Endothelial cell (in vitro differentiated cells): Measurements from ENCODE around the gene ZHX3. TPM values are rescaled to one million over a fixed set of nuclear protein-coding genes. Genes with fewer than 3 reads are reported as not detected.

Experiments
- DNase-seq: peaks from one replicate; pipeline ENCODE4 v3.0.0; 2021; ENCODE audit warnings: low spot score
- H3K27ac Mint-ChIP-seq: one replicate; pipeline ENCODE4 v1.8.0; 2021; ENCODE audit warnings: mixed read lengths, inconsistent platforms; ENCODE audit not compliant: unreplicated experiment
- H3K27me3 Mint-ChIP-seq: one replicate; pipeline ENCODE4 v1.8.0; 2021; ENCODE audit warnings: mild to moderate bottlenecking, moderate library complexity, mixed read lengths, inconsistent platforms; ENCODE audit not compliant: unreplicated experiment
- H3K36me3 Mint-ChIP-seq: one replicate; pipeline ENCODE4 v1.8.0; 2021; ENCODE audit warnings: mild to moderate bottlenecking, low read depth, mixed read lengths, inconsistent platforms; ENCODE audit not compliant: unreplicated experiment
- H3K4me1 Mint-ChIP-seq: one replicate; pipeline ENCODE4 v1.8.0; 2021; ENCODE audit warnings: mild to moderate bottlenecking, mixed read lengths, inconsistent platforms; ENCODE audit not compliant: unreplicated experiment
- H3K4me3 Mint-ChIP-seq: one replicate; pipeline ENCODE4 v1.8.0; 2021; ENCODE audit warnings: mild to moderate bottlenecking, mixed read lengths, inconsistent platforms; ENCODE audit not compliant: unreplicated experiment
- H3K9me3 Mint-ChIP-seq: one replicate; pipeline ENCODE4 v1.8.0; 2021; ENCODE audit warnings: mixed read lengths, inconsistent platforms; ENCODE audit not compliant: unreplicated experiment
- CTCF ChIP-seq: fragments of 200-600 bp; sonication (generic); IDR thresholded peaks from one replicate; pipeline ENCODE4 v1.5.0; 2021; ENCODE audit warnings: antibody characterized with exemption; ENCODE audit not compliant: unreplicated experiment
- total RNA-seq: library from RNA; stranded (reverse); fragmentation: NEBNext Ultra II Directional; extraction: Animal tissue kit (Norgen Biotek cat#: 25700); gene quantifications from one replicate; pipeline ENCODE4 v1.2.1, GENCODE V29; 2021; ENCODE audit not compliant: unreplicated experiment

The ZHX3 gene
- total RNA-seq, 1 donor from 2014 or later = 20.9 TPM

GRCh38 chr20:41229259-41229658 lies 88.3 kb downstream of the ZHX3 start:
- no peak for TF ChIP-seq CTCF

GRCh38 chr20:41228858-41229257 lies 88.7 kb downstream of the ZHX3 start:
- no peak for DNase-seq
- no peaks in the 10 kb centered on the region for H3K27me3 Mint-ChIP-seq
- H3K27ac Mint-ChIP-seq = no peak overlapping the region
- H3K36me3 Mint-ChIP-seq = no peaks in the 10 kb centered on the region
- no peaks in the 10 kb centered on the region for H3K9me3 Mint-ChIP-seq
- no peak overlapping the region for H3K4me3 Mint-ChIP-seq
- H3K4me1 Mint-ChIP-seq = peaks cover 15% of the 10 kb centered on the region
- no peak for TF ChIP-seq CTCF

More at GRCh38 chr20:41229259-41229658, 88.3 kb downstream of the ZHX3 start:
- Mint-ChIP-seq H3K27ac (no peak overlapping the region), H3K4me1 (peaks cover 15% of the 10 kb centered on the region), H3K4me3 (no peak overlapping the region), H3K9me3 (no peaks in the 10 kb centered on the region), H3K27me3 (no peaks in the 10 kb centered on the region), H3K36me3 (no peaks in the 10 kb centered on the region)
- DNase-seq = no peak

- Mint-ChIP-seq H3K4me1 (peaks cover 15% of the 10 kb centered on the region), H3K36me3 (no peaks in the 10 kb centered on the region), H3K27ac (no peak overlapping the region), H3K9me3 (no peaks in the 10 kb centered on the region), H3K4me3 (no peak overlapping the region), H3K27me3 (peaks cover 2% of the 10 kb centered on the region)
- DNase-seq = no peak
- TF ChIP-seq CTCF = no peak
Measured at GRCh38 chr20:41226426-41226825, 91.1 kb downstream of the ZHX3 start.

- DNase-seq = no peak
- peaks cover 2% of the 10 kb centered on the region for H3K27me3 Mint-ChIP-seq
- no peaks in the 10 kb centered on the region for H3K36me3 Mint-ChIP-seq
- TF ChIP-seq CTCF = no peak
- H3K9me3 Mint-ChIP-seq = no peaks in the 10 kb centered on the region
- H3K4me3 Mint-ChIP-seq = no peak overlapping the region
- H3K27ac Mint-ChIP-seq = no peak overlapping the region
- peaks cover 15% of the 10 kb centered on the region for H3K4me1 Mint-ChIP-seq
Measured at GRCh38 chr20:41225091-41225490, 92.4 kb downstream of the ZHX3 start.

GRCh38 chr20:41224281-41224680 lies 93.2 kb downstream of the ZHX3 start:
- H3K27ac Mint-ChIP-seq = no peak overlapping the region
- no peak for TF ChIP-seq CTCF
- no peaks in the 10 kb centered on the region for H3K9me3 Mint-ChIP-seq
- no peaks in the 10 kb centered on the region for H3K36me3 Mint-ChIP-seq
- H3K4me1 Mint-ChIP-seq = peaks cover 15% of the 10 kb centered on the region
- H3K4me3 Mint-ChIP-seq = no peak overlapping the region
- peaks cover 2% of the 10 kb centered on the region for H3K27me3 Mint-ChIP-seq
- DNase-seq = no peak
